DMS114 treated with DMSO at 0.1 percent for 48 hours (cell line): ENCODE measurements around the gene CDHR5.

Experiments
- DNase-seq: peaks from one replicate; lab custom pipeline; 2025; ENCODE audit not compliant: unreplicated experiment; lab: John Stamatoyannopoulos, UW

The CDHR5 gene

GRCh38 chr11:611001-611996, 13.5 kb downstream of the CDHR5 start:
- no peak for DNase-seq

- no peak for DNase-seq
These were observed 14.5 kb downstream of the CDHR5 start for GRCh38 chr11:610146-610801.

GRCh38 chr11:609341-609811, 15.4 kb downstream of the CDHR5 start:
- no peak for DNase-seq

GRCh38 chr11:608791-609251, 15.9 kb downstream of the CDHR5 start:
- no peak for DNase-seq

- no peak for DNase-seq
These were observed 16.6 kb downstream of the CDHR5 start for GRCh38 chr11:607971-608659.

- no peak for DNase-seq
These were observed 17.6 kb downstream of the CDHR5 start for GRCh38 chr11:607020-607780.

- no peak for DNase-seq
These were observed 18.5 kb downstream of the CDHR5 start for GRCh38 chr11:606245-606644.

GRCh38 chr11:605286-606129, 19.2 kb downstream of the CDHR5 start:
- DNase-seq = no peak

- no peak for DNase-seq
These were observed 21.6 kb downstream of the CDHR5 start for GRCh38 chr11:603154-603553.

- DNase-seq = no peak
These were observed 23.0 kb downstream of the CDHR5 start for GRCh38 chr11:601573-602245.

GRCh38 chr11:598005-598680, 26.6 kb downstream of the CDHR5 start:
- no peak for DNase-seq

- DNase-seq = no peak
These were observed 27.5 kb downstream of the CDHR5 start for GRCh38 chr11:597166-597725.

GRCh38 chr11:596374-596773, 28.4 kb downstream of the CDHR5 start:
- DNase-seq = no peak

GRCh38 chr11:595400-595799, 29.4 kb downstream of the CDHR5 start:
- no peak for DNase-seq

GRCh38 chr11:593347-593746, 31.4 kb downstream of the CDHR5 start:
- DNase-seq = no peak

GRCh38 chr11:592918-593317, 31.8 kb downstream of the CDHR5 start:
- no peak for DNase-seq

- DNase-seq = no peak
These were observed 32.3 kb downstream of the CDHR5 start for GRCh38 chr11:592501-592900.

- no peak for DNase-seq
These were observed 33.8 kb downstream of the CDHR5 start for GRCh38 chr11:590997-591396.
